M059J (cell line): ENCODE results near the gene LDLR. TPM values are rescaled to one million over a fixed set of nuclear protein-coding genes. Genes with fewer than 3 reads are reported as not detected.

Source experiments
- DNase-seq: peaks from one replicate; pipeline ENCODE4 v3.0.0-alpha.2; 2012; ENCODE audit warnings: low read depth
- total RNA-seq: library from RNA; depleted of rRNA; stranded (reverse); fragments of >200 nt; shearing (Covaris generic); gene quantifications from 2 replicates; pipeline ENCODE4 v1.2.3, GENCODE V29; 2014; rRNA removed

The LDLR gene
- total RNA-seq = 65.7 and 89.0 TPM in 2 replicates

GRCh38 chr19:11089254-11090013, at the start of gene LDLR:
TSS of gene LDLR (plus strand) at chr19:11089463. CDS start at chr19:11089549, 86 bp downstream.
- DNase-seq = peak; percentile 96

GRCh38 chr19:11041194-11041593, 48.1 kb upstream of the LDLR start:
- no peak for DNase-seq

GRCh38 chr19:11041966-11042627, 47.2 kb upstream of the LDLR start:
- no peak for DNase-seq

GRCh38 chr19:11044431-11044830, 44.8 kb upstream of the LDLR start:
- no peak for DNase-seq

- DNase-seq = no peak
These were observed 43.7 kb upstream of the LDLR start for GRCh38 chr19:11045536-11045935.

- no peak for DNase-seq
These were observed 42.5 kb upstream of the LDLR start for GRCh38 chr19:11046605-11047354.

- DNase-seq = no peak
These were observed 41.4 kb upstream of the LDLR start for GRCh38 chr19:11047866-11048265.

- no peak for DNase-seq
These were observed 38.7 kb upstream of the LDLR start for GRCh38 chr19:11050323-11051114.

GRCh38 chr19:11053817-11054195, 35.5 kb upstream of the LDLR start:
- DNase-seq = no peak

GRCh38 chr19:11054200-11054599, 35.1 kb upstream of the LDLR start:
- DNase-seq = no peak

GRCh38 chr19:11054628-11055027, 34.6 kb upstream of the LDLR start:
- no peak for DNase-seq

GRCh38 chr19:11058246-11059030, 30.8 kb upstream of the LDLR start:
- no peak for DNase-seq

GRCh38 chr19:11059511-11060358, 29.5 kb upstream of the LDLR start:
- no peak for DNase-seq

GRCh38 chr19:11061952-11062351, 27.3 kb upstream of the LDLR start:
- no peak for DNase-seq

GRCh38 chr19:11063434-11063833, 25.8 kb upstream of the LDLR start:
- peak; percentile 45 for DNase-seq

GRCh38 chr19:11064831-11065303, 24.4 kb upstream of the LDLR start:
- DNase-seq = peak; percentile 75

GRCh38 chr19:11066326-11066725, 22.9 kb upstream of the LDLR start:
- no peak for DNase-seq

GRCh38 chr19:11067356-11068113, 21.7 kb upstream of the LDLR start:
- DNase-seq = peak; percentile 65

GRCh38 chr19:11069561-11069960, 19.7 kb upstream of the LDLR start:
- DNase-seq = no peak
